Stimulated activated naive CD8-positive, alpha-beta T cell treated with anti-CD3 and anti-CD28 coated beads, Interleukin-15, Interleukin-2, amounts not matched to agents 100 ng/mL and 50 ng/mL, for 24 hours (primary cell): ENCODE results near the gene CRELD1.
A peak's percentile ranks its signal among the peaks of the same experiment; 100 is the strongest.
"Not testable (repeated sequence)": the region's sequence is repeated elsewhere in the genome, so short reads cannot be mapped to it uniquely, and the experiment has no call there.

Experiments used
- H3K27ac Mint-ChIP-seq: one replicate; pipeline ENCODE4 v1.8.0; 2021; ENCODE audit warnings: mild to moderate bottlenecking, mixed read lengths
- H3K27me3 Mint-ChIP-seq: one replicate; pipeline ENCODE4 v1.8.0; 2021; ENCODE audit warnings: mixed read lengths
- H3K36me3 Mint-ChIP-seq: one replicate; pipeline ENCODE4 v1.8.0; 2021; ENCODE audit warnings: low read depth, mixed read lengths
- H3K4me1 Mint-ChIP-seq: one replicate; pipeline ENCODE4 v1.8.0; 2021; ENCODE audit warnings: low read depth, mixed read lengths
- H3K4me3 Mint-ChIP-seq: one replicate; pipeline ENCODE4 v1.8.0; 2021; ENCODE audit warnings: mild to moderate bottlenecking, mixed read lengths
- H3K9me3 Mint-ChIP-seq: one replicate; pipeline ENCODE4 v1.8.0; 2021; ENCODE audit warnings: mixed read lengths

CRELD1 gene

DNA sequence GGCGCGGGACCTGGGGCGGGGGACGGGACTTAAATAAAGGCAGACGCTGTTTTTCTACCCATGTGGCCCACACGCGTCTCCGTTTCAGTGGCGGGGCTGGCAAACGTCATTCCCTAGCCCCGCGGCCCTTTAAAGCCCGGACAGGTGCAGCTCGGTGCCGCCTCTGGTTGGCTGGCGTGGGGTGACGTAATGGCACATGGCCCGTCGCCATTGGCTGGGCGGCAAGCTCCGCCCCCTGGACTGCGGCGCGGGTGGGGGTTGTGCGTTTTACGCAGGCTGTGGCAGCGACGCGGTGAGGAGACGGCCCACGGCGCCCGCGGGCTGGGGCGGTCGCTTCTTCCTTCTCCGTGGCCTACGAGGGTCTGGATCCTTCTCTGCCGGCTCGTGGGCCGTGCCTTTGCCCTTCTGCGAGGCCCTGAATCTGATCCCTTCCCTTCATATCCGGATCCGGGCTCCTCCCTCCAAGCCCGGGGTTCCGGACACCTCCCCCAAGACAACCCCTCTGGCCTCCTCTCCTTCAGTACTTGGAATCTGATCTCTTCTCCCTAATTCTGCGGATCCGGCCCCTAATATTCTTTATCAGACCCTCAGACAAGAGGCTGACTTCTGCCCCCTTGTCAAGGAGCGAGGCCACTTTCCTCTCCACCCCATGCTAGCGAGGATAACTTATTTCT, at the start of gene CRELD1:
CRELD1 (plus strand) TSS at position 274 of the 674 bp plus-strand sequence. CDS start 605 bp downstream, outside the sequence.
- Mint-ChIP-seq H3K27ac (peak within 1 kb of the TSS; percentile 94), H3K36me3 (peaks cover 21% of the 10 kb centered on the region), H3K4me1 (peaks cover 41% of the 10 kb centered on the region)

DNA sequence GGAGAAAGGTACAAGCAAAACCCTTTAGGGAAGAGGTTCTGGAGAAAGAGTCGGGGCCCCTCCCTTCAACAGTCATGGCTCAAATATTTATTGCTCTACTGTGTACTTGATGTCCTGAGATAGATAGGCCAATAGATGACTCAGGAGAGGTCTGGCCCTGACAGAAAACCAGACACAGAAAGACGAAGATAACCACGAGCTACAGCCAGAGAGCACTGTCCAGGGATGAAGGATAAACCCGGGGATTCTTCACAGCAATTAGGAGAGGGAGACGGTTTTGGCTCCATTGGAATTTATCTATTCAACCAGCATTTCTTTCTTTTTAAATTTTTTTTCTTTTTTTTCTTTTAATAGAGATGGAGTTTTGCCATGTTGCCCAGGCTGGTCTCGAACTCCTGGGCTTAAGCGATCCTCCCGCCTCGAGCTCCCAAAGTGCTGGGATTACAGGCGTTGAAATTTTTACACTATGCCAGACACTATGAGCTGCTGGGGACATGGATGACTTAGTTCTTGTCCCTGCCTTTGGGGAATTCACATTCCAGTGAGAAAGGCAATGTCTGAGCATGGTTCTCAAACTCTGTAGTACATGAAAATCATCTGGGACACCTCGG, 49.0 kb upstream of the CRELD1 start:
- Mint-ChIP-seq H3K4me3 (no peak overlapping the region), H3K27ac (no peak overlapping the region)

More for the DNA sequence above, at the start of gene CRELD1:
- Mint-ChIP-seq H3K4me3 (peak within 1 kb of the TSS; percentile 96), H3K27me3 (no peaks in the 10 kb centered on the region), H3K9me3 (no peaks in the 10 kb centered on the region)

DNA sequence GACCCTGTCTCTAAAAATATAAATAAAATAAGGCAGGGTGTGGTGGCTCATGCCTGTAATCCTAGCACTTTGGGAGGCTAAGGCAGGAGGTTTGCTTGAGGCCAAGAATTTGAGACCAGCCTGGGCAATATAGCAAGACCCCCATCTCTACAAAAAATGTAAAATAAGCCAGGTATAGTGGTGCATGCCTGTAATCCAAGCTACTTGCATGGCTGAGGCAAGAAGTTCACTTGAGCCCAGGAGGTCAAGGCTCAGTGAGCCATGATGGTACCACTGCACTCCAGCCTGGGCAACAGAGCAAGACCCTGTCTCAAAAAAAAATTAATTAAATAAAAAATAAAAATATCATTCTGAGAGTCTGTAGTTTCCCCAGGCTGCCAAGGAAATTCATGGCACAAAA, 47.3 kb upstream of the CRELD1 start:
- no peak overlapping the region for H3K4me3 Mint-ChIP-seq
- peaks cover 11% of the 10 kb centered on the region for H3K4me1 Mint-ChIP-seq
- H3K36me3 Mint-ChIP-seq, result peaks cover 5% of the 10 kb centered on the region
- H3K27ac Mint-ChIP-seq, result no peak overlapping the region
- H3K27me3 Mint-ChIP-seq, result no peaks in the 10 kb centered on the region
- no peaks in the 10 kb centered on the region for H3K9me3 Mint-ChIP-seq

More for the DNA sequence above, 49.0 kb upstream of the CRELD1 start:
- Mint-ChIP-seq H3K9me3 (no peaks in the 10 kb centered on the region), H3K27me3 (no peaks in the 10 kb centered on the region), H3K4me1 (peaks cover under 1% of the 10 kb centered on the region), H3K36me3 (no peaks in the 10 kb centered on the region)

DNA sequence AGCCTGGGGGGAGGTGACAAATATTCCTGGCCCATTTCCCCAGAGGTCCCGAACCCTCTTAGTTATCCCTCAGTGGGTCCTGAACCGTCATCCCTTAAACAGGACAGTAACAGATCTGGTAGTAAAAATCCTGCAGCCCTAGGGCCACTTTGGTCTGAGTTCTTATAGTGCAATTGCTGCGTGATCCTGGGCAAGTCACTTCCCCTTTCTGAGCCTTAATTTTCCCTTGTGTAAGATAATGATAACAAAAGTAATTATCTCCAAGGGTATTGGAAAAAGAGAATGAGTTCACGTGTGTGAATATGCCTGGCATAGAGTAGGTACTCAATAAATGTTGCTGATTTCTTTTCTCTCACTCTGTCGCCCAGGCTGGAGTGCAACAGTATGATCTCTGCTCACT, 46.2 kb upstream of the CRELD1 start:
- H3K4me1 Mint-ChIP-seq, result peaks cover 19% of the 10 kb centered on the region
- no peak overlapping the region for H3K4me3 Mint-ChIP-seq
- H3K27ac Mint-ChIP-seq, result no peak overlapping the region
- H3K9me3 Mint-ChIP-seq, result no peaks in the 10 kb centered on the region
- H3K27me3 Mint-ChIP-seq, result no peaks in the 10 kb centered on the region
- H3K36me3 Mint-ChIP-seq, result peaks cover 14% of the 10 kb centered on the region

DNA sequence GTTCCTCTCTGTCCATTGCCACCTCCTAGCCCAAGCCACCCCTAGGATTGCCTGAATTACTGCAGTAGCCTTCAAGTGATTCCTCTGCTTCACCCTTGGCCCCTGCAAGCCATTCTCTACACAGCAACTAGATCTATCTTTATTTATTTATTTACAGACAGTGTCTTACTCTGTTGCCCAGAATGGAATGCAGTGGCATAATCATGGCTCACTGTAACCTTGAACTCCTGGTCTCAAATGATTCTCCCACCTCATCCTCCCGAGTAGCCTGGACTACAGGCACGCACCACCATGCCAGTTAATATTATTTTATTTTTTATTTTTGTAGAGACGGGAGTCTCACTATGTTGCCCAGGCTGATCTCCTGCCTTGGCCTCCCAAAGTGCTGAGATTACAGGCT, 45.1 kb upstream of the CRELD1 start:
- Mint-ChIP-seq H3K27ac (no peak overlapping the region), H3K36me3 (peaks cover 24% of the 10 kb centered on the region), H3K9me3 (no peaks in the 10 kb centered on the region), H3K4me3 (no peak overlapping the region), H3K27me3 (no peaks in the 10 kb centered on the region), H3K4me1 (peaks cover 29% of the 10 kb centered on the region)

DNA sequence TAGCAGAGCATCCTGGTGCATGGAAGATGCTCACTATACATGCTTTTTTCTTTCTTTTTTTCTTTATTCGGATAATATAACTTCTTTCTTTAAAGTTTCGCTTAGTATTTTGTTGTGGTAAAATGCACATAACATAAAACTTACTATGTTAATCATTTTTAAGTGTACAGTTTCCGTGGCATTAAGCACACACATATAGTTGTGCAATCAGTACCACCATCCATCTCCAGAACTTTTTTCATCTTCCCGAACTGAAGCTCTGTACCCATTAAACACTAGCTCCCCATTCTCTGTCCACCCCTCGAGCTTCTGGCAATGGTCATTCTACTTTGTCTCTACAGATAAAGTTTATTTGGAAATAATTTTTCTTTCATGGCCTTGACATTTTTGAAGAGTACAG, 44.2 kb upstream of the CRELD1 start:
- H3K27me3 Mint-ChIP-seq, result no peaks in the 10 kb centered on the region
- H3K4me3 Mint-ChIP-seq, result peak overlapping the region; percentile 94
- peaks cover 33% of the 10 kb centered on the region for H3K36me3 Mint-ChIP-seq
- no peak overlapping the region for H3K27ac Mint-ChIP-seq
- peaks cover 37% of the 10 kb centered on the region for H3K4me1 Mint-ChIP-seq
- H3K9me3 Mint-ChIP-seq, result no peaks in the 10 kb centered on the region

DNA sequence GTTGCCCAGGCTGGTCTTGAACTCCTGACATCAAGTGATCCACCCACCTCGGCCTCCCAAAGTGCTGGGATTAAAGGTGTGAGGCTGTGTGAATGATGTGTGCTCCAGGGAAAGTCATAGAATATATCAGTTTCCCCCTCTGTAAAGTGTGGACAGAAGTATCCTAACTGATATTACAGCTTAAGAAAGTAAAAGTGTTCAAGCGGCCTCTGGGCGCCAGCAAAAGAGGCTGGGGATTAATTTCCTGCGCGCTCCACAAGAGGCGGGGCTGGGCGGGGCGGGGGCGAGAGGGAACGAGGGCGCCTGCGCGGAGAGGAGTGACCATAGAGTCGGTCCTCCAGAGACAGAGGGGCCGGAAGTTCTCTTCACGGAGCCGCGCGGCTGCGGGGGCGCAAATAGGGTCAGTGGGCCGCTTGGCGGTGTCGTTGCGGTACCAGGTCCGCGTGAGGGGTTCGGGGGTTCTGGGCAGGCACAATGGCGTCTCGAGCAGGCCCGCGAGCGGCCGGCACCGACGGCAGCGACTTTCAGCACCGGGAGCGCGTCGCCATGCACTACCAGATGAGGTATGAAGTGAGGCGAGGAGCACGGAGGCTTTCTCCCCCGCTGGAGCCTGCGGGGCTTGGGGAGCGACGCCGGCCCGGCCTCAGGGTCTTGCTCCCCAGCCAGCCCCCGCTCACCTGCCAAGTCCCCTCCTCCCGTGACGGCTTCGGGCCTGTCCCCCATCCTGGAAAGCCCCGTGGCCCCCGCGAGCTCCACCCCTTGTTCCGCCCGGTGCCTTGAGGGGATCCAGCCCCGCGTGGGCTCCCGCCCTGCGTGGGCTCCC, 43.2 kb upstream of the CRELD1 start, which contains the start of gene JAGN1:
JAGN1 (plus strand) TSS at position 362 of the 823 bp plus-strand sequence; CDS start at position 475, 113 bp downstream.
- peak within 1 kb of the TSS; percentile 94 for H3K4me3 Mint-ChIP-seq
- H3K27me3 Mint-ChIP-seq, result no peaks in the 10 kb centered on the region
- H3K27ac Mint-ChIP-seq, result peak within 1 kb of the TSS; percentile 95
- H3K4me1 Mint-ChIP-seq, result peaks cover 47% of the 10 kb centered on the region
- peaks cover 4% of the 10 kb centered on the region for H3K9me3 Mint-ChIP-seq
- H3K36me3 Mint-ChIP-seq, result peaks cover 40% of the 10 kb centered on the region

GRCh38 chr3:9891072-9891622, 42.5 kb upstream of the CRELD1 start:
- Mint-ChIP-seq H3K9me3 (peaks cover 4% of the 10 kb centered on the region), H3K27me3 (no peaks in the 10 kb centered on the region), H3K4me1 (peaks cover 52% of the 10 kb centered on the region), H3K36me3 (peaks cover 45% of the 10 kb centered on the region), H3K4me3 (peak overlapping the region; percentile 94), H3K27ac (peak overlapping the region; percentile 95)

- Mint-ChIP-seq H3K9me3 (peaks cover 4% of the 10 kb centered on the region), H3K27me3 (no peaks in the 10 kb centered on the region), H3K36me3 (peaks cover 45% of the 10 kb centered on the region), H3K27ac (peak overlapping the region; percentile 67), H3K4me3 (peak overlapping the region; percentile 21), H3K4me1 (peaks cover 71% of the 10 kb centered on the region)
Measured at GRCh38 chr3:9893739-9894138, 39.9 kb upstream of the CRELD1 start.

DNA sequence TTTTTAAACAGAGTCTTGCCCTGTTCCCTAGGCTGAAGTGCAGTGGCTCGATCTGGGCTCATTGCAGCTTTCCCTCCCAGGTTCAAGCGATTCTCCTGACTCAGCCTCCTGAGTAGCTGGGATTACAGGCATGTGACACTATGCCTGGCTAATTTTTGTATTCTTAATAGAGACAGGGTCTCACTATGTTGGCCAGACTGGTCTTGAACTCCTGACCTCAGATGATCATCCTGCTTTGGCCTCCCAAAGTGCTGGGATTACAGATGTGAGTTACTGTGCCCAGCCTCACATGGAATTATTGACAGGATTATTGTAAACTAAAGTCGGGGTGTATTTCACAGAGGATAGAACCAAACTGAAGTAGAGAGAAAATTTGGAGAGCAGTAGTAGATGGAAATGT, 37.9 kb upstream of the CRELD1 start:
- H3K27me3 Mint-ChIP-seq, H3K4me3 Mint-ChIP-seq, H3K9me3 Mint-ChIP-seq: not testable (repeated sequence)
- H3K36me3 Mint-ChIP-seq, result peaks cover 45% of the 10 kb centered on the region
- peaks cover 66% of the 10 kb centered on the region for H3K4me1 Mint-ChIP-seq
- peak overlapping the region; percentile 67 for H3K27ac Mint-ChIP-seq

DNA sequence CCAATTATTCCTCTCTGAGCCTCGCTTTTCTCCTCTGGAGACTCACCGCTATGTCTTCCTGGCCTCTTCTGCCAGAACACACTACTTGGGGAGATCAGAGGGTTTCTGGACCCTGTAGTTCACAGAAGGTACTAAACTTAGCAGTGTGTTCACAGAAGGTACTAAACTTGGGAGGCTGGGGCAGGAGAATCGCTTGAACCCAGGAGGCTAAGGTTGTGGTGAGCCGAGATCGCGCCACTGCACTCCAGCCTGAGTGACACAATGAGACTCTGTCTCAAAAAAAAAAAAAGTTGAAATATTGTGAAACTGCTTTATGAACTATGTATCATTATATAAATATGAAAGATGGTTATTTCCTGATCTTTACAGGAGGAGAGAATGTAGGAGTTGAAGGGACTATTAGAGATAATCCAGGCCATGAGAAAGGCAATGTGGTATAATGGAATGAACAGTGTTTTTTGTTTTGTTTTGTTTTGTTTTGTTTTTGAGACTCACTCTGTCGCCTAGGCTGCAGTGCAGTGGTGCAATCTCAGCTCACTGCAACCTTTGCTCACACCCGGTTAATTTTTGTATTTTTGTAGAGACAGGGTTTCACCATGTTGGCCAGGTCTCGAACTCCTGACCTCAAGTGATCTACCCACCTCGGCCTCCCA, 36.8 kb upstream of the CRELD1 start:
- Mint-ChIP-seq H3K36me3 (peaks cover 35% of the 10 kb centered on the region), H3K27ac (peak overlapping the region; percentile 17), H3K4me1 (peaks cover 67% of the 10 kb centered on the region)
- not testable (repeated sequence) for H3K4me3 Mint-ChIP-seq, H3K9me3 Mint-ChIP-seq, H3K27me3 Mint-ChIP-seq

DNA sequence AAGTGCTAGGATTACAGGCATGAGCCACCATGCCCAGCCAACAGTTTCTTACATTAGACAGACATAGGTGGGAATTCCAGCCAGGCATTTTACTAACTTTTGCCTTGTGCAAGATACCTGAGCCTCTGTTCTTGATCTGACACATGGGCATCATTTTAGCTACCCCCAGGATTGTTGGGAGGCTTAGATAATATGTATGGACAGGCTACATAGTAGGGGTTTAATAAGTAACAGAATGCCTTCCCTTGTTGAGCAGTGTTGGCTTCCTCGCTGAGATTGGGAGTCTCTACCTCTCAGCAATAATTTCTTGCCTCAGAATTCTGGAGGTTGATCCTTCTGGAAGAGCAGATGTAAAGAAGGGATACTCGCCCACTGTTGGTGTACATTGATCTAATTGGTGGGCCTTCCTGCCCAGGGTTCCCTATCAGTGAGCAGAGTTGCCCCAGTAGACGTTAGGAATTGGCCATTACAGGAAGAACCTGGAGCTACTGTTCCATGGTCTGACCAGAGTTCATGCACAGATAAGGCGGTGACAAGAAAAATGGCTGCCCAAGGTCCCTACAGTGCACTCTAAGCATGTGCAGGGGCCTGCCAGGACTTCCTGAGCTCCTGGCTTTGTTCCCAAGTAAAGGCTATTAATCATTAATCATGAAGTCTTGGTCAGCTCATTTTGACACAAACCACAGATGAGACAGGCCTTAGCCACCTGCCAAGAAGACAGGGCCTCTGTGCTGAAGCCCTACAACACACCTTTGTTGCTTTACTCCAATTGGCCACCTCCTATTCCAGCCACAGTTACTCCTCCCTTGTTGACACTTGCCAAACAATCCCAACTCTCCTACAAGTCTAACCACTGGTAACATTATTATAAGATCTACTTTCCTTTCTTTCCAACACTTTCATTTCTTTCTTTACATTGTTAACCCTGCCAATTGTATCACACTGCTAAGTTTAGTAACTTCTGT, 35.9 kb upstream of the CRELD1 start:
- H3K27ac Mint-ChIP-seq, result peak overlapping the region; percentile 9
- H3K4me1 Mint-ChIP-seq, result peaks cover 69% of the 10 kb centered on the region
- no peak overlapping the region for H3K4me3 Mint-ChIP-seq
- peaks cover 4% of the 10 kb centered on the region for H3K9me3 Mint-ChIP-seq
- H3K36me3 Mint-ChIP-seq, result peaks cover 29% of the 10 kb centered on the region
- no peaks in the 10 kb centered on the region for H3K27me3 Mint-ChIP-seq

GRCh38 chr3:9898467-9899241, 35.0 kb upstream of the CRELD1 start:
- H3K4me3 Mint-ChIP-seq, result no peak overlapping the region
- peak overlapping the region; percentile 9 for H3K27ac Mint-ChIP-seq
- H3K9me3 Mint-ChIP-seq, result peaks cover 4% of the 10 kb centered on the region
- peaks cover 70% of the 10 kb centered on the region for H3K4me1 Mint-ChIP-seq
- H3K27me3 Mint-ChIP-seq, result no peaks in the 10 kb centered on the region
- peaks cover 19% of the 10 kb centered on the region for H3K36me3 Mint-ChIP-seq
